Globus pallidus (tissue), 1 donor: ENCODE data around the gene CACNA1E.
A peak's percentile ranks its signal among the peaks of the same experiment; 100 is the strongest.
"Not testable (repeated sequence)": the region's sequence is repeated elsewhere in the genome, so short reads cannot be mapped to it uniquely, and the experiment has no call there.

ENCODE experiments used
- DNase-seq: peaks from one replicate; pipeline ENCODE4 v3.0.0-alpha.2; 2015; ENCODE audit warnings: low spot score

Gene CACNA1E

GRCh38 chr1:181517181-181517875 lies 34.0 kb downstream of the CACNA1E start:
- no peak for DNase-seq

- no peak for DNase-seq
Measured at GRCh38 chr1:181518152-181518551, 34.8 kb downstream of the CACNA1E start.

- DNase-seq = no peak
Measured at GRCh38 chr1:181522864-181523263, 39.5 kb downstream of the CACNA1E start.

- no peak for DNase-seq
Measured at GRCh38 chr1:181525104-181525721, 41.9 kb downstream of the CACNA1E start.

- DNase-seq = not testable (repeated sequence)
Measured at GRCh38 chr1:181528241-181528640, 44.9 kb downstream of the CACNA1E start.

- DNase-seq = no peak
Measured at GRCh38 chr1:181531441-181531840, 48.1 kb downstream of the CACNA1E start.

- DNase-seq = no peak
Measured at GRCh38 chr1:181531951-181532600, 48.8 kb downstream of the CACNA1E start.

GRCh38 chr1:181538836-181539235 lies 55.5 kb downstream of the CACNA1E start:
- DNase-seq = no peak

- no peak for DNase-seq
Measured at GRCh38 chr1:181541458-181541857, 58.1 kb downstream of the CACNA1E start.

GRCh38 chr1:181541947-181542346 lies 58.6 kb downstream of the CACNA1E start:
- no peak for DNase-seq

- DNase-seq = not testable (repeated sequence)
Measured at GRCh38 chr1:181542406-181542805, 59.1 kb downstream of the CACNA1E start.

GRCh38 chr1:181545395-181545794 lies 62.1 kb downstream of the CACNA1E start:
- DNase-seq = no peak

- no peak for DNase-seq
Measured at GRCh38 chr1:181548497-181548896, 65.2 kb downstream of the CACNA1E start.

- peak; percentile 71 for DNase-seq
Measured at GRCh38 chr1:181551249-181551648, 67.9 kb downstream of the CACNA1E start.

- DNase-seq = no peak
Measured at GRCh38 chr1:181551754-181552153, 68.4 kb downstream of the CACNA1E start.

GRCh38 chr1:181554465-181554864 lies 71.1 kb downstream of the CACNA1E start:
- peak; percentile 67 for DNase-seq

- no peak for DNase-seq
Measured at GRCh38 chr1:181556631-181557030, 73.3 kb downstream of the CACNA1E start.

- peak; percentile 16 for DNase-seq
Measured at GRCh38 chr1:181557313-181557712, 74.0 kb downstream of the CACNA1E start.

GRCh38 chr1:181558416-181558815 lies 75.1 kb downstream of the CACNA1E start:
- DNase-seq = no peak

- DNase-seq = no peak
Measured at GRCh38 chr1:181559142-181559541, 75.8 kb downstream of the CACNA1E start.

- no peak for DNase-seq
Measured at GRCh38 chr1:181562395-181562794, 79.1 kb downstream of the CACNA1E start.

GRCh38 chr1:181568736-181569135 lies 85.4 kb downstream of the CACNA1E start:
- no peak for DNase-seq

- no peak for DNase-seq
Measured at GRCh38 chr1:181577475-181577874, 94.2 kb downstream of the CACNA1E start.
